Stimulated activated CD8-positive, alpha-beta memory T cell treated with anti-CD3 and anti-CD28 coated beads, Interleukin-2, amount 100 ng/mL, for 1 hour (primary cell): Measurements from ENCODE around the gene MARK2.

Experiments used
- DNase-seq, 2 donors: peaks; one replicate each; pipeline ENCODE4 v3.0.0-alpha.2; 2020; ENCODE audit warnings: low read depth in 2 of 2

The MARK2 gene

DNA sequence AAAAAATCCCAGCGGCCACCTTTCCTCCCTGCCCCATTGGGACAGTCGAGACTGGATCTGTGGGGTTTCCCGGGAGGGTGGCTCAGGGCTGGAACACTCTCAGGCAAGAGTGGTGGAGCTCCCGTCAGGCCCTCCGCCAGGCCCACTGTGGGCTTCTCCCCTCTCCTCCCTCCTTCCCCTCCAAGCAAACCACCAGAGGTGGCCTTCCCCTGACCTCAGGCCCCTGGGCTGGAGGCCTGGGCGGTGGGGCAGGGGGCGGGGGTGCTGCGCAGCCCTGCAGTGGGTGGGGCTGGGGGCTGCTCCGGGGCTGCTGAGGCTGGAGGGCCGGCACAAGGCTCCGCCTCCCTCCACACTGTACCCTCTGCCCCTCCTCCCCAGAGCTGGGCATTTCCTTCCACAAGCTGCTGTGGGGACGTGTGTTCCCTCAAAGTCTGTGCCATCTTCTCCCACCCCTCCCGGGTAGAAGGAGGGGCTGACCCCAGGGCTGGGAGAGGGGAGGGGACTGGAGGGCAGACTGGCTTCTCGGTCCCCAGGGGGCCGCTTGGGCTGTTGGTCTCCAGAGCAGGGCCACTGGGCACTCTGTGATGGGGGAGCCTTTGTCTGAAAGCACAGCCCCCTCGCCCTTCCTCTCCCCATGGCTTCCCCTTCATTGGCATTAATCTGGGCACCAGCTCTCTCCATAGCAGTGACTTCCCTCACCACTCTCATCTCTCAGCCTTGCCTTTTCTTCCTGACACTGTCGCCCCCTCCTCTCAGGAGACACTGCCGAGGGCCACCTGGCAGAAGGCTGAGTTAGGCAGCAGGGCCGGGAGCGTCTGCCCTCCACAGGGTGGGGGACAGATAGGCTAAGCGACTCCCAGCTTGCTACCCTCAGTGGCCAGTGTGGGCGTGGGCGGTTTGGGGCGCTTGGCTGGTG is 70.9 kb downstream of the MARK2 start:
- DNase-seq, result no peak

DNA sequence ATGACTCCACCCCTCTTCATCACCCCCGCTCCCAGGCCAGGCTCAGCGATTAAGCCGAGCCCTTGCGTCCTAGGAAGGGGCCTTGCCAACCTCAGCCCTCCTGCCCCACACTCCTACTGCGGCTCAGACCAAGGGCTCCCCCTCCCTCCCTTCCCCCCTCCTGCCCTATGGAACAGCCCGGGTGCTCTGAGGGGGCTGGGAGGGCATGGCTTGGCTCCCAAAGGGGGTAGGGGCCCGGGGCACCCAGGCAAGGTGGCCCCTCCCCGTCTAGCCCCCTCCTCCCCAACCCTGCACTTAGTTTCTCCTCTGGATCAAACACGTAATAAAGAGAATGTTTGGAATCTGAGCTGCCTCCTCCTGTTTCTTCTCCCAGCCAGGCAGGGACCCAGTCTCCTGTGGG is 71.8 kb downstream of the MARK2 start:
- no peak for DNase-seq

DNA sequence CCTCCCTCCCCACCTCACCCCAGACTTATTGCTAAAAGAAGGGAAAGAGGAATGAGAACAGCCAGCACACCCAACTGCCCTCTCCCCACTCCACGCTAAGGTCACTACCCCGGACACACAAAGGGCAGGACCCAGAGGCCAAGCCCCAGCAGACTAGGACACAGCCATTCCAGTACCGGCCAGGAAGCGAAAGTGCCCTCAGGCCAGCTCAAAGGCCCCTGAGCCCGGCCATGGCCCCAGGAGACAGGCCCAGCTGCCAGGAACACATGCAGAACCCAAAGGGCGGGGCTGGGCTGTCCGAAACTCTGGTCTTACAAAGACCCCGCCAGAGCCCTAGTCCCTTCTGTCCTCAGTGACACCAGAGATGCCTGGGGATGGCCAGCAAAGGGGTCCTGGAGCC is 72.5 kb downstream of the MARK2 start:
- no peak for DNase-seq

DNA sequence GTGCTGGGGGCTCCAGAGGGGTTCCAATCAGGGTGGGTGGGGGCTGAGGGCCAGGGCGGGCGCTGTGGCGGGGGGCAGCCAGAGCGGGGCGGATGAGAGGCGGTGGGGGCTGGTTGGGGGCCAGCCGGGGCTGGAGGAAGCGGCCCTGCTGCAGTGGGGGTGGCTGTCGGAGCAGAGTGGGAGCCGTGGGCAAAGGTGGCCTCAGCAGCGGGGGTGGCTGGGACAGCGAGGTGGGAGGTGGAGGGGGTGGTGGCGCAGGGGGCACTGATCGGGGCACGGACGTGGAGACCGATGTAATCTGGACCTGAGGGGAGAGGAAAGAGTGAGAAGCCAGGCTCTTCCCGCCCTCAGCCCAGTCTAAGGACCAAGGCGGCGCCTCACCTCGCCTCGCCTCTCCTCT is 73.0 kb downstream of the MARK2 start:
- no peak for DNase-seq

DNA sequence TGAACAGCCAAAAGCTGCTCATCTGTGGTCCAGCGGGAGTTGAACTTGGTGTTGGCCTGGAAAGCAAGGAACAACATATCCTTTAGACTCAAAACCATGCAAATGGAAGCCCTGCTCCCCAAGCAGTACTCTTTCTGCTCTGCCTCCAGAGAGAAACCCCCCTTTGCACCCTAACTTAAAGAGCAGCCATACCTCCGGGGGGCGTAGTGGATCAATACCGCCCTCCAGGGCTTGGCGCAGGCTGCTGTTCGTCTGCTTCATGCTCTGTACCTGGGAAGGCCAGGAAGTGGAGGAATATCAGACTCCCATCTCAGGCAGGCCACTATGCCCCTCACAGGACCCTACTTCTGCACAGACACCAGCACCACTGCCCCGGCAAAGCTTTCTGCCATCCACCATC is 73.8 kb downstream of the MARK2 start:
- DNase-seq, result no peak

DNA sequence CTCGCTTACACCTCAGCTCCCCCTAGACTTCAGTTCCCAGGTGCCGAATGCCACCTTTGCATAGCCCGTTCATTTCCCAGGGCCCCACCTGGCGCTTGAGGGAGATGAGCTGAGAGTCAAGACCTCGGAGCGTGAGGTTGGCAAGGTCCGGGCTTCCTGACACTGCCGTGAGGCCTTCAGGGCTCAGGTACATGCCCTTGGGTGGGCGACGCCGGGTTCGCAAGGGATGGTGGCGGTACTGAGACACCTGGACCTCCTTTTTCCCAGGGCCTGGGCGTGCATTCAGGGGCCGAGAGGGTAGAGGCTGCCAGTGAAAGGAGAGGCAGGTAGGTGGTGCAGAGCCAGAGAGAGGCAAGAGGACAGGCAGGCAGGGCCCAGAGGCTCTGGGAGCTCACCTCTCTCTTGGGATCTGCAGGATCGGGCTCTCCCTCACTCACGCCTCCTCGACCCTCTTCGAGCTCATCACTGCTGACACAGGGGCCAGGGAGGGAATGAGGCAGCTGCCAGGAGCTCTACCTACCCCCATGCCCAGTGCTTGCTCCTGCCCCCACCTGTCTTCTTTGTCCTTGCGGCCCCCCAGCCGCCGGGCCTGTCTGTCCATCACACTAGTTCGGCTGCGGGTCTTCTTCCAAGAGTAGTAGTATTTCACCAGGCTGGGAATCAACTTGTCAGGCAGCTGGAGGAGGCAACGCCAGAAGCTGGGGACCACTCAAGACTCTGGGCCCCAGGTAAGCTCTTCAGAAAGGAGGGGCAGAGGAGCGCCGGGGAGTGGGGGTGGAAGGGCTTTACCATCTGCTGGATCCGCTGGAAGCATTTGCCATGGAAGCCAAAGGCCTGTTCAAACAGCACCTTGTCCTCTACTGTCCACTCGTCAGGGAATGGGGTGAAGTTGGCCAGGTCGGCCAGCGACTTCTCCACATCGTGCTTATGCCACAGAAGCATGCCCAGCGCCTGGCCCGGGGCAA is 75.2 kb downstream of the MARK2 start:
- DNase-seq, result no peak

DNA sequence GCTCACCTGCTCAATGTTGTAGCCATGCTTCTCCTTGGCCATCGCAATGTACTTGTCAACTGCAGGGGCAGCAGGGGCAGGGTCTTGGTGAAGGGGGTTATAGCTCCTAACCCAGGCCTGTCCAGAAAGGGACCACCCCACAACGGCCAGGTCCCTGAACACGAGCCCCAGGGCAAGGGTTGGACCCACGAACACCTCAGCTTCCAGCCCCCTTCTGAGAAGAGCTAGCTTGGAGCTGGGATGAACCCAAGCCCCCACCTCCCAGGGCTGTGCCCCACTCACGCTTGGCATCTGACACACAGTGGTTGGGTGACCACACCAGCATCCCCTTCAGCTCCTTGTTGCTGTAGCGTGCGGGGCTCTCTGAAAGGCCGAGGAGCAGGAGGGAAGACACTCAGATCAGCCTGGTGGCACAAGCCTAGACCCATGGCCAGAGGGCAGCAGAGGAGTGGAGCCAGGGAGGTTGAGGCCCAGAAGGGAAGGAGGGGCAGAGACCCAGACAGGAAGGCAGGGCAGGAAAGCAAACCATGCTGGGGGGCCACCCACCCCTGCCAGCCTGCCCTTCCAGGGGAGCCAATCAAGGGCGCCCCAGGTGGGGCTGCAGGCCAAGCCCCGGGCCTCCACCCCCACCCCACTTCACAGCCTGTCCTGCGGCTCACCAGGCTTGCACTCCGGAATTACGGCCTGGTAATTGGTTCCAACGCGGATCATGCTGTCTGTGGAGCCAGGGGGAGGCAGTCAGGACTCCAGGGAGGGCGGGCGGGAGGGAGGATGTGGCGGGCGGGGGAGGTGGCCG is 76.2 kb downstream of the MARK2 start:
- DNase-seq, result no peak

DNA sequence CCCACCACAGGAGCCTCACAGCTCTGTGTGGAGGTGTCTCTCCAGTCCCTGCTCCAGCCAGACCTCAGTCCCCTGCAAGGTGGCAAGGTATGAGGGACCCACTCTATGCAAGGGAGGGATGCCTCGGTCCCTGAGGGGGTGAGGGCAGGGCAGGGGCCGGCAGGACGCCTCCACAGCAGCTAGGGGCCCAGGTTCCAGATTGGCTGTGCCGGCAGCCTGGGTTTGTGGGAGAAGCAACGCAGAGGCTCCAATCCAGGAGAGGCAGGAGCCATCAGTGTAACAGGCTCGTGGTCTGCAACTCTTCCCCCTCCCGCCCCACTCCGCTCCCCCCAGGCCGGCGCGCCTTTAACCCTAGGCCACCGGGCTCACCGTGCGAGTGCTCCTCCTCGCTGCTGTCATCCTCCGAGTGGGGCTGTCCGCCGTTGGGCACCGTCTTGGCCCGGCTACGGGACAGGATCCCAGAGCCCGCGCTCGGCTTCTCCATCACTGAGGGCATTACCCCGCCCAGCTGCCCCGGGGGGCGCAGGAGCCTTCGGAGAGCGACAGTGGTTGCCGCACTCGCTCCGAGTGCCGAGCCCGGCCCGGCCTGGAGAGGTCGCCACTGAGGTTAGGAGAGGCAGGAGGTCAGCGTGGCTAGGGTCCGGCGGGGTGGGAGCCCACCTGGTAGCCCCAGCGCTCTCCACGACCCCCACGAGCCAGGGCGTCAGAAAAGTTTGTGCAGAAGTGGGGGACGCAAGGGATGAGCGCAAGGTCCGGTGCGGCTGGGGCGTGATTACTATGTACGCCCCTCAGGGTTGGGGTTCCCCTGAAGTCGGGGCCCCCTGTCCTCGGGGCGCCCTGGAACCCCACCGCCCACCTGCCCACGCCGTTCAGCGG is 77.3 kb downstream of the MARK2 start:
- no peak for DNase-seq

DNA sequence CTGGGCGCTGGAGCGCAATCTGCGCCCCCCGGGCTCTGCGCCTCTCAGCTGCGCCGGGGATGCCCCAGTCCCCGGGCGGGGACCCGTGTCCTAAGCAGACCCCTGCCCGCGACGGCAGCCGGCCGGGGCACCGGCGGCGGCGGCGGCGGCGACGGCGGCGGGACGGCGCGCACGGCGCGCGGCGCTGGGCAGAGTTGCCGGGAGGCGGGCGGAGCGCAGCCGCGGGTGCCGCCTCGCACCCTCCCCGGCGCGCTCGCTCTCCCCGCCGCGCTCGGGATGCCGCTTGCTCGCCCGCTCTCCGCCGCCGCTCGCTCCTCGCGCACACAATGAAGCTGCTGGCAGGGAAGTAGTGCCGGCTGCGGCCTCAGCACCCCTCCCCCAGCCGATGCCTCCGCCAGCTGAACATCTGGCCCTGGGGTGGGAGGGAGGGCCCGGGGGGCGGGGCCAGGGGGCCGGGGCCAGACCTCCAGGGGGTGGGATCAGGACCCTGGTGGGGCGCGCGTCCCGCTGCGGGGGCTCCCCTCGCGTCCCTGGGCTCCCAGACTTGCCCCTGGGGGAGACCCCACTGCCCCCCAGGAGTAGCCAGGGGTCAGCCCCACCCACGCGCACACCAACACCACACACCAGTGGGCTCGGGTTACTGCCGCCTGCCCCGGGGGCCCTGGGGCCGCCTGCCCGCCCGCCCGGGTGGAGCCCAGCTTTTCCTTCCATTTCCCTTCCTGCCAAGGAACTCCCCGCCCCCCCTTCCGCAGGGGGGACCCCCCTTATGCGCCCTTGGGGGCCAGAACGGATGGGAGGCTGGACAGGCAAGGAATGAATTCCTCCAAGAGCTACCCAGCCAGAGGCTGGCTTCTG is 78.2 kb downstream of the MARK2 start, which contains the start of gene RCOR2:
RCOR2 (minus strand) TSS at position 328 of the 855 bp plus-strand sequence. CDS start 708 bp downstream, outside the sequence.
- no peak for DNase-seq

DNA sequence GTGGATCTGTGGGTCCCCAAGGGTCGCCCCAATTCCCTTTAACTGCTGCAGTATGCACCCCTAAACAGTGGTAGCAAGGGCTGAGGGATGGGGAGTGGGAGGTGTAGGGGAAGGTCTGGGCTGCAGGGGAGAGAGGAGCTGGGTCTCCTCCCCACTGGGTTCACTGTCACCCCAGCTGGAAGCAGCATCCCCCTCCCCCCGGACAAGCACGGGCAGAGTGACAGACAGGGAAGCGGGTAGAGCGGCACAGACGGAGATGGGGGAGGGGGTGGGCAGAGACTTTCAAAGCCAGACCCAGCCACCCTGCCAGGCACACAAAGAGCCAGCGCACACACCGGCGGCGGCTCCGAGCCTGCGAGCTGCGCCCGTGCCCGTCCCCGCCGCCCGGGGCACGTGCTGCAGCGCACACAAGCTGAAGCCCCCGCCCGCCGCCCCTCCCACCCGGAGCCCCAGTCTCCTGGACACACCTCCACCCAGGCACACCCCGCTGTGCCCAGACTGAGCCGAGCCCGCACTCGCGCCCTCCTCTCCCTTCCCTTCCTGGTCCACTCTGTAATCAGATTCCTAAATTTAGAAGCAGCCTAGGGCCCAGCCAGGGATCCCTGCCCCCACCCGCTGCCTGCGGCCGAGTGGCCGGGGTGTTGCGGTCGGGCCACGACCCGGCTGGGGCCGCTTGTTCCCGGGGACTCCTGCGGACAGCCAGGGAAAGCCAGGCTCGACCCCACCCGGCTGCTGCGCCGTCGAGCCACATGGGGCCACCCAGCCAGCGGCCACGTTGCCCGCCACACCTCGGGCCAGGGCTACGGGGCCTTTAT is 79.0 kb downstream of the MARK2 start:
- no peak for DNase-seq

DNA sequence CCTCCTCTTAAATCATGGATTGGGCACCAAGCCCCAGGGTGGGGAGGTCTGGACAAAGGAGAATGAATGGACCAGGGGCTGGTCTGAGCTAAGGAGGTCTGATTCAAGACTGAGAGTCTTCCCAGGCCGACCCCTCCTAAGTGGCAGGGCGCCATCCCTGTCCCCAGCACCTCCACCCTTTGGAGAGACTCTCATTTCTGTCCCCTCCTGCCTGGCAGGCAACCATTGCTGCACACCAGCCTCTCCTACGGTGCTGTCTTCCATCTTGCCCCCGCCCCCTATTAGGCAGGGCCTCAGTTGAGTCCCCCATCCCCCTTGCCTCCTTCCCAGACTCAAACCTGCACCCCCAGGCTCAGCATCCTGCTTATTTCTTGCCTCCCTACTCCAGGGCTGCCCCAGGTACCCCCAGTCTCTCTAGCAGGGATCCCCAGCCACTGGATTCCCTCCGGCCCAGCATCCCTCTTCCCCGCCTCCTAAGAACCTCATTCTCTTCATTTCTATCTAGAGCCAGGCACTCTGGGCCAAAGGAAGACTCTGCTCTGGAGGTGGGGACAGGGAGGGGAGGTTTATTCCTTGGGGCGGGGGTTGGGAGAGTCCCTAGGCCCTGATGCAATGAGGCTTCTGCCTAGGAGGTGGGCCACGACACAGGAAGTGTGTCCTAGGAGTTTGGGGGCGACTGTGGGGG is 79.7 kb downstream of the MARK2 start:
- DNase-seq, result no peak

DNA sequence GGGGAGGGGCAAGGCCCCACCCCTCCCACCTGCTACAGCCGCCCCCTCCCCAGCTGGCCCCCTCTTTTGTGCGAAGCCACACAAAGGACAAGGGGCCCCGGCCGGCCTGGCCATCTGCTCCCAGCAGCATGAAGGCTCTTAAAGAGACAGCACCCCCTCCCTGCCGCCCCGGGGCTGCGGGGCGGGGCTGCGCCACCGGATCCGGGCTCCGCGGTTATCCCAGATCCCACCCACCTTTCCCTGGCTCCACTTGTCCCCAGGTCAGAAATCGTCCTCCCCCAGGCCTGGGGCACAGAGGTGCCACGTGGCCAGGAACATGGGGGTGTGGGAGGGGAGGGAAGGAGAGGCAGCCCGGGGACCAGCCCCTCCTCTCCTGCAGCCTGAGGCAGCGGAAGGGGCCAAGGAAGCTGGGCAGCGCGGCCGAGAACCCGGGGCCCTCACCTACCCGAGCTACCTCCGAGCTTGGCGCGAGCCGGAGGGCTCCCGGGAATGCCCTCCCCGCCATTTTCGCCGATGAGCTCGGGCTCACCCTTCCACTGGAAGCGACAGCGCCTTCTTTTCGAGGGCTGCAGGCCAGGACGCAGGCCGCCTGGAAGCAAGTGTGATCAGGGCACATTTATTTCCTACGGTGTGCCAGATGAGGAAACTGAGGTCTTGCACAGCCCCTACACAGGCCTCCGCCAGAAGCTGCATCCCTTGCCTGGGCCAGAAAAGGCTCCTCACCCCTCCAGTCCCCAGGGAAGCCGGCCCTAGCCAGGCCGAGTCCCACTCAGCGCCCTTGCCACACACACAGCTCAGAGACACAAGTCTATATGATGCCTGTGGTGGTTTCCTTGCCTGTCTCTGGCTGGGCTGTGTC is 80.6 kb downstream of the MARK2 start:
- no peak for DNase-seq

DNA sequence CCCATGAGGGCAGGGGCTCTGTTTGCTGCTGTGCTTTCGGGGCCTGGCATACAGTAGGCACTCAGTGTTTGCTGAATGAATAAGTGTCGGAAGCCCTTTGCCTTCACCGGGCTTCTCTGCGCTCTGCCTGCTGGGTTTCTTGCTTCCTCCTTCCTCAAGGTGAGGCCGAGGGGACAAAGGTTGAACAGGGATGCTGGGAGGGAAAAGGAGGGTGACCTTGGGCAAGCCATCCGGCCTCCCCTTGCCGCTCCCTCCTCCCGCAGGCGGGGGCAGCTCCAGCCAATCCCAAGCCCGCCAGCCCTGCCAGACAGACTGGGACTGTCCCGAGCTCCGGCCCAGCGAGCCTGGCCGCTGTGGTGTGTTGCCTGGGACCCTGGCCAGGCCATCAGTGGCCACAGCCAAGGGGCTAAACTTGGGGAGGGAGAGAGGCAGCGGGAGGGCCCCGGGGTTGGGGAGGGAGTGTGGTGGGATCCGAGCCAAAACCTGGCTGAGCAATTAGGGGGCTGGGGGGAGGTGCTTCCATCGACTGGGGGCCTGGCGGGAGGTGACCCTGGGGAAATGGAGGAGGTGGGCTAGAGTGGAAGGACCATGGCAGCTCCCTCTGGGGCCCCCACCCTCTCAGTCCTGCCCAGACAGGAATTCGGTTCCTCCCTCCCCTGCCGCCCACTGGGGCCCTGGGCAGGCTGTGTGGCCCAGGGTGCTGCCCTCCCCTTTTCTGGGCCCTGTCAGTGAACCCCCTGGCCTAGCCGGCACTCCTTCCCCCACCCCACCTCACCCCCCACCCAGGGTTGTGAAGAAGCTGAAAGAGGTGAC is 81.4 kb downstream of the MARK2 start:
- no peak for DNase-seq

DNA sequence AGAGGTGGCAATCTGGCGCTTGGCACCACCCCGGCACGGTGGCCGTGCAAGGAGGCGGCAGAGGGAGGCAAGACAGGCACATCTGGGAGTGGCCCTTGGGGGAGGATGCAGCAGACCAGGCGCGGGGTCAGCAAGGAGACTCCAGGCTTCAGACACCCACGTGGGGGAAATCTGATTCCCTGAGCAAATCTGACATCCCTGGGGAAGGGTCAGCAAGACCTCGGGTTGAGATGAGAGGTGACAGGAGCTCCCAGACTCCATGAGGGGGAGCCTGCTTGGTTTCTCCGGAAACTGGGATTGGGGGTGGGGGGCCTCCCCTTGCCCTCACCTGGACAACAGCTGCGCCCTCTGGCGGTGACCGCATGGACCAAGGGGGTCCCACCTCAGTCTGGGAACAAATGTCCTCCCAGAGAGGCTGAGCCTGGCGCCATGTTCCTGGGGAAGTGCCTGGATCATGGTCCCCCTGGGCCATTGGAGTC is 82.1 kb downstream of the MARK2 start:
- DNase-seq, result no peak

DNA sequence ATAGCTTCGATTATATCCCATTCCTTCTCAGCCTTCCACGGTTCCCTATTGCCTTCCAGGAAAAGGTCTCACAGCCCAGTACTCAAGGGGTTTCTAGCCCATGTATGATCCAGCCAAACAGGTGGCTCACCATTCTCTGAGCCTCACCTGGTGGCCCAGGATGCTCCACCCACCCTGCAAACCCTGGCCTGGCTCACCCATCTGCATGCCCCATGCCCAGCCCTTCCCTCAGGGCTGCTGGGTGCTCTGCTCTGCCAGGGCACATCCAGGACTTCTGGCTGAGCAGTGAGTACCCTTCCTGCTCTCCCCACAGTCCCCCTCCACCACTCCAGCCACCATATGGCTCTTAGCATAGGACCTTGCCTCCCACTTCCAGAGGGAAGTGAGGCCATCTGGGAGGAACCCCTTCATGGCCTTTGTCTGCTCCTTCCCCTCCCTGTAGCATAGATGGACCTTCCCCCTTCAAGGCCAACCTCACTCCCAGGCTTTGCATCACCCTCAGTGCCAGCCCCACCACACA is 83.8 kb downstream of the MARK2 start:
- no peak for DNase-seq

DNA sequence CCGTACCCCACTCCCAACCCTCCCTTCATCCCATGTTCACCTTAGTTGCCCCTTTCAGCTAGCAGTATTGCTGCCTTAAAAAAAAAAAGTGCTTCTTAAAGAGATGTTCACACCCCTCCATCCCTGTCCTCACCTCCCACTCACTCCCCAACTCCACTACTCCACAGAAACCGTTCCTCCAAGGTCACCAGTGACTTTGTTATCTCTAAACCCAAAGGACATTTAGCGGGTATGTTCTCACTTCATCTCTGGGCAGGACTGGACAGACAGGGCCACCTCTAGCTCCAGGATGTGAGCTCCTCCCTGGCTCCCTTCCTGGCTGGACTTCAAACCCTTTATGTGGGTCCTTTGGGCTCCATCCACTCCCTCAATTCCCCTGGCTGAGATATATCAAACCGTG is 84.4 kb downstream of the MARK2 start:
- no peak for DNase-seq
